Caco-2 (cell line): ENCODE results near the gene GGCX. TPM values are rescaled to one million over a fixed set of nuclear protein-coding genes. Genes with fewer than 3 reads are reported as not detected.

Experiments used
- BruUV-seq: library from RNA; stranded (reverse); fragments of 400-500 nt; replicated peaks from 2 replicates; lab custom pipeline; 2021; lab: Mats Ljungman, UMichigan
- CTCF ChIA-PET: fragments of 300-600 bp; sonication (Branson Sonifier 250); formaldehyde crosslinking; loops from one replicate; lab custom pipeline; 2022; ENCODE audit warnings: antibody characterized with exemption; lab: Charles Lee
- POLR2A ChIA-PET: fragments of 300-600 bp; sonication (Branson Sonifier 250); formaldehyde crosslinking; loops from one replicate; lab custom pipeline; 2022; ENCODE audit warnings: antibody characterized with exemption; lab: Charles Lee
- DNase-seq, 2 experiments: peaks; one replicate each; pipeline versions ENCODE4 v3.0.0 to v3.0.0-alpha.2; 2020 to 2022
- H3K27me3 ChIP-seq: replicated peaks from 2 replicates; pipeline ENCODE4 v1.6.0; 2011; ENCODE audit warnings: low read length; ENCODE audit not compliant: control insufficient read depth, insufficient read depth
- H3K36me3 ChIP-seq: 2 replicates; pipeline ENCODE4 v1.5.1; 2011; ENCODE audit warnings: low read length; ENCODE audit not compliant: control insufficient read depth, insufficient read depth
- H3K4me1 ChIP-seq: fragments of 250-450 bp; sonication (Bioruptor Pico); 2 replicates; pipeline ENCODE4 v1.5.1; 2020; ENCODE audit warnings: mild to moderate bottlenecking
- H3K4me3 ChIP-seq: 2 replicates; pipeline ENCODE4 v1.5.1; 2011; ENCODE audit warnings: low read depth, mild to moderate bottlenecking, control low read depth, low read length
- H3K9me3 ChIP-seq: fragments of 250-450 bp; sonication (Bioruptor Pico); 2 replicates; pipeline ENCODE4 v1.5.1; 2020; ENCODE audit warnings: mild to moderate bottlenecking, moderate library complexity
- H3K27ac Mint-ChIP-seq: one replicate; pipeline ENCODE4 v1.8.0; 2022; ENCODE audit warnings: mixed read lengths; ENCODE audit not compliant: unreplicated experiment
- H3K27me3 Mint-ChIP-seq: one replicate; pipeline ENCODE4 v1.8.0; 2022; ENCODE audit warnings: mixed read lengths; ENCODE audit not compliant: insufficient read depth, unreplicated experiment
- H3K36me3 Mint-ChIP-seq: one replicate; pipeline ENCODE4 v1.8.0; 2022; ENCODE audit warnings: mild to moderate bottlenecking, mixed read lengths; ENCODE audit not compliant: insufficient read depth, unreplicated experiment
- H3K4me1 Mint-ChIP-seq: one replicate; pipeline ENCODE4 v1.8.0; 2022; ENCODE audit warnings: low read depth, mixed read lengths; ENCODE audit not compliant: unreplicated experiment
- H3K4me3 Mint-ChIP-seq: one replicate; pipeline ENCODE4 v1.8.0; 2022; ENCODE audit warnings: mild to moderate bottlenecking, moderate library complexity, mixed read lengths; ENCODE audit not compliant: unreplicated experiment
- H3K9me3 Mint-ChIP-seq: one replicate; pipeline ENCODE4 v1.8.0; 2022; ENCODE audit warnings: mixed read lengths; ENCODE audit not compliant: unreplicated experiment
- CTCF ChIP-seq, 2 experiments: fragments of 200-600 bp in 1 of 2; IDR thresholded peaks; 1 replicate in 1 of 2; 2 replicates in 1 of 2; pipeline versions ENCODE4 v1.5.1 to v1.8.0; 2011 to 2022; ENCODE audit warnings: antibody characterized with exemption in 1 of 2, control low read depth in 1 of 2, inconsistent platforms in 1 of 2, low read depth in 1 of 2, low read length in 1 of 2, mild to moderate bottlenecking in 1 of 2, moderate library complexity in 1 of 2; ENCODE audit not compliant: insufficient read depth in 1 of 2, severe bottlenecking in 1 of 2, unreplicated experiment in 1 of 2
- intact Hi-C: fragments of 100-400 bp; cut with micrococcal nuclease; formaldehyde crosslinking; loops from one replicate; pipeline ENCODE4 v1.10.0; 2022; ENCODE audit not compliant: unreplicated experiment
- total RNA-seq: library from RNA; stranded (reverse); gene quantifications from 2 replicates; pipeline ENCODE4 v1.2.3, GENCODE V29; 2022

GGCX gene
- total RNA-seq, 1 experiment from 2014 or later, result 96.8 TPM

- no peaks in the 10 kb centered on the region for H3K36me3 Mint-ChIP-seq
- H3K4me3 Mint-ChIP-seq, result no peak overlapping the region
- no peak for DNase-seq
These were observed 36.9 kb downstream of the GGCX start for GRCh38 chr2:85524336-85524908.

GRCh38 chr2:85523903-85524335 lies 37.4 kb downstream of the GGCX start:
- intact Hi-C loops, result no loop called here

More at GRCh38 chr2:85524336-85524908, 36.9 kb downstream of the GGCX start:
- H3K4me1 ChIP-seq, result no peaks in the 10 kb centered on the region; the same call in 1 of the 2 replicates
- Mint-ChIP-seq H3K27ac (no peak overlapping the region), H3K9me3 (no peaks in the 10 kb centered on the region), H3K4me1 (peaks cover 16% of the 10 kb centered on the region), H3K27me3 (peaks cover 2% of the 10 kb centered on the region)
- ChIA-PET CTCF (no interaction called here), POLR2A (interaction anchor here (0.6 to 1.0 kb wide), 2 partner anchors 14 to 38 kb away, joined by 3 to 4 read pairs; partner anchors contain the start of gene MAT2A)
- H3K36me3 ChIP-seq, result no peaks in the 10 kb centered on the region
- TF ChIP-seq CTCF (IDR thresholded peaks at IDR 0.05; ENCODE audit: insufficient read depth in 1 of 2, low read depth in 1 of 2, low read length in 1 of 2, severe bottlenecking in 1 of 2, unreplicated experiment in 1 of 2), result no peak
- H3K27me3 ChIP-seq, result no peaks in the 10 kb centered on the region
- H3K9me3 ChIP-seq, result no peaks in the 10 kb centered on the region
- no peak overlapping the region for H3K4me3 ChIP-seq
- intact Hi-C loops, result no loop called here
- no TSS peak for BruUV-seq

More at GRCh38 chr2:85523903-85524335, 37.4 kb downstream of the GGCX start:
- H3K27ac Mint-ChIP-seq, result no peak overlapping the region
- Histone ChIP-seq H3K36me3 (no peaks in the 10 kb centered on the region), H3K4me1 (no peaks in the 10 kb centered on the region; the same call in 1 of the 2 replicates), H3K27me3 (no peaks in the 10 kb centered on the region), H3K4me3 (no peak overlapping the region), H3K9me3 (no peaks in the 10 kb centered on the region)
- CTCF ChIA-PET, result no interaction called here
- no TSS peak for BruUV-seq
- H3K4me3 Mint-ChIP-seq, result no peak overlapping the region
- POLR2A ChIA-PET, result interaction anchor here (1.0 kb wide), 1 partner anchor 15 kb away, joined by 4 read pairs; the partner anchor contains the start of gene MAT2A
- H3K4me1 Mint-ChIP-seq, result peaks cover 16% of the 10 kb centered on the region
- no peaks in the 10 kb centered on the region for H3K27me3 Mint-ChIP-seq
- no peak for DNase-seq
- no peaks in the 10 kb centered on the region for H3K36me3 Mint-ChIP-seq
- TF ChIP-seq CTCF (IDR thresholded peaks at IDR 0.05; ENCODE audit: insufficient read depth in 1 of 2, low read depth in 1 of 2, low read length in 1 of 2, severe bottlenecking in 1 of 2, unreplicated experiment in 1 of 2), result no peak
- H3K9me3 Mint-ChIP-seq, result no peaks in the 10 kb centered on the region
